GM23248 (cell line): ENCODE measurements around the gene AKAP9. TPM values are rescaled to one million over a fixed set of nuclear protein-coding genes. Genes with fewer than 3 reads are reported as not detected.
"Not testable (repeated sequence)": the region's sequence is repeated elsewhere in the genome, so short reads cannot be mapped to it uniquely, and the experiment has no call there.

Experiments
- DNase-seq: peaks from one replicate; pipeline ENCODE4 v3.0.0-alpha.2; 2015
- H2AFZ ChIP-seq: fragments of 200-600 bp; sonication (generic); 2 replicates; pipeline ENCODE4 v1.6.1; 2016; ENCODE audit warnings: antibody characterized with exemption
- H3F3A ChIP-seq: fragments of 200-600 bp; sonication (generic); 2 replicates; pipeline ENCODE4 v1.6.1; 2016; ENCODE audit warnings: mild to moderate bottlenecking, antibody characterized with exemption, mixed run types; ENCODE audit not compliant: insufficient read depth
- H3K27ac ChIP-seq: fragments of 200-600 bp; sonication (generic); 2 replicates; pipeline ENCODE4 v1.5.1; 2016; ENCODE audit warnings: mild to moderate bottlenecking
- H3K27me3 ChIP-seq: fragments of 200-600 bp; sonication (generic); replicated peaks from 2 replicates; pipeline ENCODE4 v1.6.1; 2016; ENCODE audit warnings: mild to moderate bottlenecking; ENCODE audit not compliant: insufficient read depth
- H3K36me3 ChIP-seq: fragments of 200-600 bp; sonication (generic); 2 replicates; pipeline ENCODE4 v1.6.1; 2016; ENCODE audit warnings: low read depth, mild to moderate bottlenecking
- H3K4me1 ChIP-seq: fragments of 200-600 bp; sonication (generic); 2 replicates; pipeline ENCODE4 v1.6.1; 2016; ENCODE audit warnings: mild to moderate bottlenecking; ENCODE audit not compliant: insufficient read depth
- H3K4me2 ChIP-seq: fragments of 200-600 bp; sonication (generic); one replicate; pipeline ENCODE4 v1.6.1; 2016; ENCODE audit warnings: mild to moderate bottlenecking; ENCODE audit not compliant: unreplicated experiment
- H3K4me3 ChIP-seq: fragments of 200-600 bp; sonication (generic); 2 replicates; pipeline ENCODE4 v1.5.1; 2016; ENCODE audit warnings: mild to moderate bottlenecking
- H3K79me2 ChIP-seq: fragments of 200-600 bp; sonication (generic); 2 replicates; pipeline ENCODE4 v1.6.1; 2016; ENCODE audit warnings: mild to moderate bottlenecking; ENCODE audit not compliant: insufficient read depth
- H3K9ac ChIP-seq: fragments of 200-600 bp; sonication (generic); 2 replicates; pipeline ENCODE4 v1.6.1; 2016; ENCODE audit warnings: mild to moderate bottlenecking
- H3K9me2 ChIP-seq: fragments of 200-600 bp; sonication (generic); 2 replicates; pipeline ENCODE4 v1.6.1; 2016; ENCODE audit warnings: mixed run types, mild to moderate bottlenecking, moderate library complexity; ENCODE audit not compliant: insufficient read depth
- H3K9me3 ChIP-seq: fragments of 200-600 bp; sonication (generic); one replicate; pipeline ENCODE4 v1.6.1; 2017; ENCODE audit warnings: low read depth
- H4K20me1 ChIP-seq: fragments of 200-600 bp; sonication (generic); 2 replicates; pipeline ENCODE4 v1.6.0; 2016; ENCODE audit not compliant: insufficient read depth
- EZH2 ChIP-seq: fragments of 200-600 bp; sonication (generic); IDR thresholded peaks from 2 replicates; pipeline ENCODE4 v1.6.1; 2018; ENCODE audit warnings: antibody characterized with exemption, mild to moderate bottlenecking; ENCODE audit not compliant: insufficient read depth, poor library complexity, severe bottlenecking
- EZH2phosphoT487 ChIP-seq: fragments of 200-600 bp; sonication (generic); IDR thresholded peaks from 2 replicates; pipeline ENCODE4 v1.6.1; 2018; ENCODE audit warnings: antibody characterized with exemption, moderate library complexity, mild to moderate bottlenecking, low read depth; ENCODE audit not compliant: insufficient read depth
- WGBS, 2 experiments: methylation state at CpG; one replicate each; pipeline ENCODE4 v1.1.6; 2015 to 2017; ENCODE audit warnings: low lambda C conversion rate in 2 of 2, low coverage in 1 of 2; ENCODE audit errors: missing lambda C conversion rate in 2 of 2; 5-methylcytosine and 5-hydroxymethylcytosine counted together
- in situ Hi-C: fragments of 300-500 bp; cut with MboI; formaldehyde crosslinking; loops from 2 replicates; pipeline ENCODE4 v1.15.0; 2020
- polyA plus RNA-seq: library from polyadenylated mRNA; unstranded; fragments of >200 nt; fragmentation: Nextera tagmentation; extraction: Ambion mirVana; gene quantifications from 2 replicates; pipeline ENCODE4 v1.2.1, GENCODE V29; 2016
- total RNA-seq: library from RNA; depleted of rRNA; stranded (reverse); fragments of >200 nt; shearing (Covaris generic); gene quantifications from 2 replicates; pipeline ENCODE4 v1.2.3, GENCODE V29; 2014

The AKAP9 gene
- total and polyA plus RNA-seq, 2 experiments from 2014 or later: 24.1 to 38.8 TPM

DNA sequence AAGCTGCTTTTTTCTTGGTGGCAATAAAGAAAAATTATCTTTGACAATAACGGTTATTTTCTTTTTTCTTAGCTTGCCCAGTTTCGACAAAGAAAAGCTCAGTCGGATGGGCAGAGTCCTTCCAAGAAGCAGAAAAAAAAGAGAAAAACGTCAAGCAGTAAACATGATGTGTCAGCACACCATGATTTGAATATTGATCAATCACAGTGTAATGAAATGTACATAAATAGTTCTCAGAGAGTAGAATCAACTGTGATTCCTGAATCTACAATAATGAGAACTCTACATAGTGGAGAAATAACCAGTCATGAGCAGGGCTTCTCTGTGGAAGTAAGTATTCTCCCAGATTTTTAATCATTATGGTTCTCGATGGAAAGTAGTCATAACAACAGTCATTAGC, 33.0 kb downstream of the AKAP9 start:
- no peak for DNase-seq
- no peaks in the 10 kb centered on the region for H3K9me2 ChIP-seq
- H2AFZ ChIP-seq: no peak overlapping the region
- H3K27me3 ChIP-seq: no peaks in the 10 kb centered on the region
- no peaks in the 10 kb centered on the region for H3K36me3 ChIP-seq
- no peak overlapping the region for H3K9ac ChIP-seq
- H3K4me2 ChIP-seq: no peak overlapping the region
- no peaks in the 10 kb centered on the region for H3F3A ChIP-seq
- 67 to 72% methylated on average over 5 of the region's 5 CpGs for WGBS, 2 experiments
- no peak overlapping the region for H3K27ac ChIP-seq
- H3K9me3 ChIP-seq: no peaks in the 10 kb centered on the region
- H3K79me2 ChIP-seq: peaks cover 76% of the 10 kb centered on the region
- no peak overlapping the region for H3K4me3 ChIP-seq
- in situ Hi-C loops: no loop called here
- TF ChIP-seq EZH2phosphoT487: no peak
- H3K4me1 ChIP-seq: no peaks in the 10 kb centered on the region
- peaks cover 3% of the 10 kb centered on the region; the same call in 1 of the 2 replicates for H4K20me1 ChIP-seq

DNA sequence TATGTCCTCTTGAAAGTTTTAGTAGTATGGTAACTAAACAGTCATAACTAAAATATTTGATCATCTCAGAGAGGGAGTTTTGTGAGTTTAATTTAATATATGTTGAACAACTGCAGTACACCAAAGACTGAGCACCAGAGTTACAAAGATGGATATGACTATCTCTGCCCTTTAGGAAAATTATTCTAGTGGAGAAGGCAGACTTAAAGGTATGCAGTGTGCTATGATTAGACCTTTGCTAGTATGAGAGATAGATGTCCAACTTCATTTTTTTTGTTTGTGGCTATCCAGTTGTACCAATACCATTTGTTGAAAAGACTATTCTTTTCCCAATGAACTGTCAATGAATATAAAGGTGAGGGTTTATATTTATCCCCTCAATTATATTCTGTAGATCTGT, 33.4 kb downstream of the AKAP9 start:
- no peak overlapping the region for H3K27ac ChIP-seq
- H3K4me1 ChIP-seq: no peaks in the 10 kb centered on the region
- no peaks in the 10 kb centered on the region for H3F3A ChIP-seq
- DNase-seq: peak; percentile 12
- TF ChIP-seq EZH2phosphoT487 (no peak), EZH2 (no peak)
- peaks cover 73% of the 10 kb centered on the region for H3K79me2 ChIP-seq
- no peak overlapping the region for H3K4me2 ChIP-seq
- H3K9me3 ChIP-seq: no peaks in the 10 kb centered on the region
- H3K9me2 ChIP-seq: no peaks in the 10 kb centered on the region
- H4K20me1 ChIP-seq: peaks cover 3% of the 10 kb centered on the region; the same call in 1 of the 2 replicates
- in situ Hi-C loops: no loop called here
- H3K36me3 ChIP-seq: no peaks in the 10 kb centered on the region
- H3K4me3 ChIP-seq: no peak overlapping the region
- no peak overlapping the region for H2AFZ ChIP-seq
- H3K27me3 ChIP-seq: no peaks in the 10 kb centered on the region
- H3K9ac ChIP-seq: no peak overlapping the region

DNA sequence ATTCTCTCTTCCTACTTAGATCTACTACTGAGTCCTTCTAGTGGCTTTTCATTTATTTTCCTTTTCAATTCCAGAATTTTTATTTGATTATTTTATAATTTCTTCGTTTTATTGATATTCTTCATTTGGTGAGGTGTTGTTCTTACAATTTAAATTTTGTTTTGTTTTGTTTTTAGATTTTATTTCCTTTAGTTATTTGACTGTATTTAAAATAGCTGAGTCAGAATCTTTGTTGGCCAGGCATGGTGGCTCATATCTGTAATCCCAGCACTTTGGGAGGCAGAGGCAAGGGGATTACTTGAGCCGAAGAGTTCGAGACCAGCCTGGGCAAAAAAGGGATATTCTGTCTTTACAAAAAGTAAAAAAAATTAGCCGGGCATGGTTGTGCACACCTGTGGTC, 36.1 kb downstream of the AKAP9 start:
- in situ Hi-C loops: no loop called here
- H3F3A ChIP-seq: no peaks in the 10 kb centered on the region
- no peaks in the 10 kb centered on the region for H3K9me3 ChIP-seq
- no peak overlapping the region for H3K4me3 ChIP-seq
- TF ChIP-seq EZH2 (no peak), EZH2phosphoT487 (no peak)
- no peaks in the 10 kb centered on the region for H3K27me3 ChIP-seq
- H3K36me3 ChIP-seq: 0 out of 2 replicates have a peak, but pooled peaks cover 3% of the 10 kb centered on the region
- no peak overlapping the region for H3K4me2 ChIP-seq
- no peak overlapping the region for H3K9ac ChIP-seq
- H3K79me2 ChIP-seq: peaks cover 51% of the 10 kb centered on the region
- no peak for DNase-seq
- no peaks in the 10 kb centered on the region for H4K20me1 ChIP-seq
- no peaks in the 10 kb centered on the region for H3K9me2 ChIP-seq
- H2AFZ ChIP-seq: no peak overlapping the region
- H3K4me1 ChIP-seq: no peaks in the 10 kb centered on the region
- WGBS, 2 experiments: 96 to 99% methylated on average over 4 of the region's 4 CpGs
- H3K27ac ChIP-seq: no peak overlapping the region

DNA sequence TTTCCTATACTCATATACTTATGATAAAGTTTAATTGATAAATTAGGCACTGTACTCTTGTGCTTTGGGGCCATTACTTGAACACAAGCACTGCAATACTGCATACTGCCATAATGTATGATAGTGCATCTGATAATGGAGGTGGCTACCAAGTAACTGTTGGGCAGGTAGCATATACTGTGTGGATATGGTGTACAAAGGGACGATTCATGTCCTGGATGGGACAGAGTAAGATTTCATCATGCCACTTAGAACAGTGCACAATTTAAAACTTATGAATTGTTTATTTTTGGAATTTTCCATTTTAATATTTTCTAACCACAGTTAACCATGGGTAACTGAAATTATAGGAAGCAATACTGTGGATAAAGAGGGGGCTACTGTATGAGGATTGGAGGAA, 38.9 kb downstream of the AKAP9 start:
- Histone ChIP-seq H3K4me2 (no peak overlapping the region), H3K4me1 (no peaks in the 10 kb centered on the region), H3K4me3 (no peak overlapping the region), H3K9ac (no peak overlapping the region), H3F3A (no peaks in the 10 kb centered on the region), H3K9me3 (no peaks in the 10 kb centered on the region), H3K36me3 (0 out of 2 replicates have a peak, but pooled peaks cover 3% of the 10 kb centered on the region), H4K20me1 (no peaks in the 10 kb centered on the region), H3K9me2 (no peaks in the 10 kb centered on the region), H3K27ac (no peak overlapping the region), H3K79me2 (peaks cover 43% of the 10 kb centered on the region), H3K27me3 (no peaks in the 10 kb centered on the region), H2AFZ (no peak overlapping the region)
- DNase-seq: no peak
- TF ChIP-seq EZH2phosphoT487 (no peak), EZH2 (no peak)
- in situ Hi-C loops: no loop called here
- WGBS, 2 experiments: 89 to 100% methylated on average over 1 of the region's 1 CpG

DNA sequence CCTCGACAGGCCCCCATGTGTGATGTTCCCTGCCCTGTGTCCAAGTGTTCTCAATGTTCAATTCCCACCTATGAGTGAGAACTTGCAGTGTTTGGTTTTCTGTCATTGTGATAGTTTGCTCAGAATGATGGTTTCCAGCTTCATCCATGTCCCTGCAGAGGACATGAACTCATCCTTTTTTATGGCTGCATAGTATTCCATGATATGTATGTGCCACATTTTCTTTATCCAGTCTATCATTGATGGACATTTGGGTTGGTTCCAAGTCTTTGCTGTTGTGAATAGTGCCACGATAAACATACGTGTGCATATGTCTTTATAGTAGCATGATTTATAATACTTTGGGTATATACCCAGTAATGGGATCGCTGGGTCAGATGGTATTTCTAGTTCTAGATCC, 41.7 kb downstream of the AKAP9 start:
- WGBS, 2 experiments: 95 to 97% methylated on average over 4 of the region's 4 CpGs
- H3K27ac ChIP-seq, H3K4me2 ChIP-seq, H3K9me3 ChIP-seq, H2AFZ ChIP-seq, in situ Hi-C loops, H3K4me1 ChIP-seq, H3F3A ChIP-seq, H3K9ac ChIP-seq, H3K9me2 ChIP-seq, H3K36me3 ChIP-seq, H3K27me3 ChIP-seq, H4K20me1 ChIP-seq, DNase-seq, H3K4me3 ChIP-seq: not testable (repeated sequence)
- peaks cover 52% of the 10 kb centered on the region for H3K79me2 ChIP-seq
